Astrocyte (in vitro differentiated cells and primary cell): Measurements from ENCODE around the gene TOR4A.

Source experiments
- EZH2 ChIP-seq: IDR thresholded peaks from 2 replicates; pipeline ENCODE4 v1.6.1; 2012; ENCODE audit warnings: mild to moderate bottlenecking, low read length, inconsistent platforms; ENCODE audit not compliant: insufficient read depth
- TF ChIP-seq, protein P1 (sequence below): IDR thresholded peaks from 2 replicates; pipeline ENCODE4 v1.5.1; 2011; ENCODE audit warnings: low read depth, mild to moderate bottlenecking, inconsistent platforms, low read length, moderate library complexity; ENCODE audit not compliant: insufficient read depth

DNA sequence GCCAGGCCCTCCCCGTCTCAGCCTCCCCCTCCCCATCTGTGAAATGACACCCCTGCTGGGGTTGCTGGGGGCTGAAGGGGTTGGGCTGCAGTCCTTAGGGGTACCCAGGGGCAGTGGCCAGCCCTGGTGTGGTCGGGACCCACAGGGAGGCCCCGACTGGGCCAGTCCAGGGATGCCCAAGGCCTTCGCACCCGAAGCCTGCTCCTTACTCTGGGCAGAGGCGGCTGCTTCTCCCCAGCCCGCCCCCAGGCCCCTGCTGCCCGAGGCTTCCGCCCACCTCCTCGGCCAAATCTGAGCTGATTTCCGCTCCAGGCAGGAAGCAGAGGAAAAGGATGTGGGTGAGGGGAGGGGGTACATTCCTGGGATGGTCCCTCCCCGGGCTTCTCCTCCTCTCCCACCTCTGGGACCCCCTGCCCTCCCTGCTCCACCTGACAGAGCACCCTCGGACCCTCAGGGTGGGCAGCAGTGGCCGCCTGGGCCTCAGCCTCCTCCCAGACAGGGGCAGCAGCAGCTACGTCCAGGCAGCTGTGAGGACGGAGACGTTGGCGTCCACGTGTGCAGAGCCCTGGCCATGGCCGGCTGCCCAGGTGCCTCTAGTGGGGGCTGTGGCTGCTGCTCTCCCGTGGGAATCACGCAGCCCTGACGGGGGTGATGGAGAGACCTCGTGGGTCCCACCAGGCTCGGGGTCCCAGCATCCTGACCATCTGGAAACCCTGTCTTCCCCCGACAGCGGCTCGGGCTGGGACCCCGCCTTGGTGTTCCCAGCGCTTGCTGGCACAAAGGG lies 28.7 kb downstream of the TOR4A start:
- TF ChIP-seq, protein P1, sequence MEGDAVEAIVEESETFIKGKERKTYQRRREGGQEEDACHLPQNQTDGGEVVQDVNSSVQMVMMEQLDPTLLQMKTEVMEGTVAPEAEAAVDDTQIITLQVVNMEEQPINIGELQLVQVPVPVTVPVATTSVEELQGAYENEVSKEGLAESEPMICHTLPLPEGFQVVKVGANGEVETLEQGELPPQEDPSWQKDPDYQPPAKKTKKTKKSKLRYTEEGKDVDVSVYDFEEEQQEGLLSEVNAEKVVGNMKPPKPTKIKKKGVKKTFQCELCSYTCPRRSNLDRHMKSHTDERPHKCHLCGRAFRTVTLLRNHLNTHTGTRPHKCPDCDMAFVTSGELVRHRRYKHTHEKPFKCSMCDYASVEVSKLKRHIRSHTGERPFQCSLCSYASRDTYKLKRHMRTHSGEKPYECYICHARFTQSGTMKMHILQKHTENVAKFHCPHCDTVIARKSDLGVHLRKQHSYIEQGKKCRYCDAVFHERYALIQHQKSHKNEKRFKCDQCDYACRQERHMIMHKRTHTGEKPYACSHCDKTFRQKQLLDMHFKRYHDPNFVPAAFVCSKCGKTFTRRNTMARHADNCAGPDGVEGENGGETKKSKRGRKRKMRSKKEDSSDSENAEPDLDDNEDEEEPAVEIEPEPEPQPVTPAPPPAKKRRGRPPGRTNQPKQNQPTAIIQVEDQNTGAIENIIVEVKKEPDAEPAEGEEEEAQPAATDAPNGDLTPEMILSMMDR: no peak
- TF ChIP-seq EZH2: no peak
